ENCODE results near the gene MSANTD7.
"Not testable (repeated sequence)": the region's sequence is repeated elsewhere in the genome, so short reads cannot be mapped to it uniquely, and the experiment has no call there.

Gene MSANTD7

GRCh38 chr10:14837757-14838581 is at the start of gene MSANTD7, which contains the start of the genes CDNF and HSPA14:
TSS of gene MSANTD7 (plus strand) at chr10:14838306. CDS start at chr10:14842285, 3,979 bp downstream.
TSS of gene CDNF (minus strand) at chr10:14838037. CDS start at chr10:14837946, 91 bp downstream.
TSS of gene HSPA14 (plus strand) at chr10:14838306. CDS start at chr10:14838403, 97 bp downstream.
- peak; percentile 99 for DNase-seq

GRCh38 chr10:14798636-14799035 is 39.5 kb upstream of the MSANTD7 start:
- no peak for DNase-seq

- DNase-seq: no peak
Observed at GRCh38 chr10:14800397-14800796, 37.7 kb upstream of the MSANTD7 start.

- no peak for DNase-seq
Observed at GRCh38 chr10:14801723-14802122, 36.4 kb upstream of the MSANTD7 start.

GRCh38 chr10:14803827-14804226 is 34.3 kb upstream of the MSANTD7 start:
- DNase-seq: no peak

GRCh38 chr10:14806318-14806717 is 31.8 kb upstream of the MSANTD7 start:
- no peak for DNase-seq

- DNase-seq: no peak
Observed at GRCh38 chr10:14810969-14811953, 26.8 kb upstream of the MSANTD7 start.

GRCh38 chr10:14812271-14812670 is 25.8 kb upstream of the MSANTD7 start:
- DNase-seq: no peak

GRCh38 chr10:14815681-14816080 is 22.4 kb upstream of the MSANTD7 start:
- no peak for DNase-seq

GRCh38 chr10:14816717-14817116 is 21.4 kb upstream of the MSANTD7 start:
- not testable (repeated sequence) for DNase-seq

GRCh38 chr10:14820010-14820774 is 17.9 kb upstream of the MSANTD7 start:
- no peak for DNase-seq

- DNase-seq: no peak
Observed at GRCh38 chr10:14820775-14821154, 17.3 kb upstream of the MSANTD7 start.

GRCh38 chr10:14821635-14822375 is 16.3 kb upstream of the MSANTD7 start:
- DNase-seq: no peak

GRCh38 chr10:14822879-14823755 is 15.0 kb upstream of the MSANTD7 start:
- DNase-seq: peak; percentile 42 to 47

GRCh38 chr10:14823966-14824365 is 14.1 kb upstream of the MSANTD7 start:
- DNase-seq: no peak

GRCh38 chr10:14826076-14826829 is 11.9 kb upstream of the MSANTD7 start:
- no peak for DNase-seq

- DNase-seq: no peak
Observed at GRCh38 chr10:14833106-14833505, 5.0 kb upstream of the MSANTD7 start.

- no peak for DNase-seq
Observed at GRCh38 chr10:14836208-14836607, 1.9 kb upstream of the MSANTD7 start.

GRCh38 chr10:14837003-14837756 is 926 bp upstream of the MSANTD7 start:
- DNase-seq: no peak
